ENCODE results near the gene GPX4. TPM values are rescaled to one million over a fixed set of nuclear protein-coding genes. Genes with fewer than 3 reads are reported as not detected.
"Not testable (repeated sequence)": the region's sequence is repeated elsewhere in the genome, so short reads cannot be mapped to it uniquely, and the experiment has no call there.

Gene GPX4
- total RNA-seq, 1 donor from 2014 or later, result 752 TPM

DNA sequence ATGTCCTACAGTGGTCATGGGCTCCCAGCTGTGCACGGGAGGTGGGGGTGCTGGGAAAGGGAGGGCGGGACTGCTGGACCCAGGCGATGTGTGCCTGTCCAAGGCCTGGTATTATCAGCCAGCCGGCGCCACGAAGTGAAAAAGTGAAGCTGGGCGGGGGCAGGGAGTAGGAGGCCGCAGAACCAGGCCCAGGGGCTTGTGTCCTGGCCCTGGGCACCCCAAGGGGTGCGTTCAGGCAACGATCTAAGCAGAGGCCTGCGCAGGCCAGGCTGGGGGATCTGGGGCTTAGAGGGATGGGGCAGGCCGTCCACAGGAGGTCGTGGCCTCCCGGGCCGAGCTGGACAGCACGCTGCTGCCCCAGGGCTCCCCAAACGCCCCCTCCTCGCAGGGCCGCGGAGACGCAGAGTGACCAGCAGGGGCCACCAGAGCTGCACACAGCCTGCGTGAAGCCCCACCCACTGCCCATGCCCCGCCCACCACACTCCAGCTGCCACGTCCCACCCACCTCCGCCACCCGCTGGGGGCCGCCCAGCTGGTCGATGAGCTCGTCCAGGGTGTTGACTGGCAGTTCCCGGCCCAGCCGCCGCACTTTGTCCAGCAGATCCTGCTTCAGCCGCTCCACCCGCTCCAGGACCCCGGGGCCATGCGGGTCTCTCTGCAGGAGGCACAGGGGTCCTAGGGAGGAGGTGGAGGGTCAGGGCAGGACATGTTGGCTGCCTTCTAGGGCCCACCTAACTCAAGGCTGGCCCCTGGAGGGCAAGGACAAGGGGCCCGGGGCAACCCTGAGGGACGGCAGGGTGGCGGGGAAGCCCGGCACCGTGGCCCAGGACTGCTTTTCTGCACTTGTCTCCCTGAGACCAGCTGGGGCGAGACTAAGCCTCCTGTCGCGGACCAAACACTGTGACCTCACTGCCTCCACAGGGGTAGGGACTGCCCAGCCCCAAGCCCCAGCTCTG lies 9.5 kb downstream of the GPX4 start:
- DNase-seq (ENCODE audit: extremely low read depth, low read depth, low spot score), result no peak

DNA sequence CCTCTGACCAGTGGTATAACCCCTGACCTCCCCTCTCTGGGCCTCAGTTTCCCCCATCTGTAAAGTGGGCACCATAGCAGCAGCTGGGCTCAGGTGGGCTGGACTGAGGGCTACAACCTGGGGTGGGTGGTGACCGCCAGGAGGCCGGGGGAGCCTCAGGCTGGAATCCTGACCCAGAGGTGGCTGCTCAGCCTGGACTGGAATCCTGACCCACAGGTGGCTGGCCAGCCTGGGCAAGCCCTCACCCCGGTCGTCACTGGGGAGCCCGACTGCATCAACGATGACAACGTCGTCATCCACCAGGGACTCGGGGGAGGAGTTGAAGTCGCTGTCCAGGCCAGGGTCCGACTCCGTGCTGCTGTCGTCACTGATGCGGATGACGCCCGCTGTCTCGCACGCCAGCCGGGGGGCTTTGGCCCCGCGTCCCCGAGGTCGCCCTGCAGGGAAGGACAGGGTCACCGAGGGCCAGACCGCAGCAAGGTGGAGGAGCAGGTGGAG lies 10.2 kb downstream of the GPX4 start:
- no peak for DNase-seq (ENCODE audit: extremely low read depth, low read depth, low spot score)

DNA sequence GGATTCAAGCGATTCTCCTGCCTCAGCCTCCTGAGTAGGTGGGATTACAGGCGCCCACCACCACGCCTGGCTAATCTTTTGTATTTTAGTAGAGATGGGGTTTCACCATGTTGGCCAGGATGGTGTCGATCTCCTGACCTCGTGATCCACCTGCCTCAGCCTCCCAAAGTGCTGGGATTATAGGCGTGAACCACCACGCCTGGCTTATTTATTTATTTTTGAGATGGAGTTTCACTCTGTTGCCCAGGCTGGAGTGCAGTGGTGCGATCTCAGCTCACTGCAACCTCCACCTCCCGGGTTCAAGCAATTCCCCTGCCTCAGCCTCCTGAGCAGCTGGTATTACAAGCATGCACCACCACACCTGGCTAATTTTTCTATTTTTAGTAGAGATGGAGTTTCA lies 10.9 kb downstream of the GPX4 start:
- not testable (repeated sequence) for DNase-seq (ENCODE audit: extremely low read depth, low read depth, low spot score)

DNA sequence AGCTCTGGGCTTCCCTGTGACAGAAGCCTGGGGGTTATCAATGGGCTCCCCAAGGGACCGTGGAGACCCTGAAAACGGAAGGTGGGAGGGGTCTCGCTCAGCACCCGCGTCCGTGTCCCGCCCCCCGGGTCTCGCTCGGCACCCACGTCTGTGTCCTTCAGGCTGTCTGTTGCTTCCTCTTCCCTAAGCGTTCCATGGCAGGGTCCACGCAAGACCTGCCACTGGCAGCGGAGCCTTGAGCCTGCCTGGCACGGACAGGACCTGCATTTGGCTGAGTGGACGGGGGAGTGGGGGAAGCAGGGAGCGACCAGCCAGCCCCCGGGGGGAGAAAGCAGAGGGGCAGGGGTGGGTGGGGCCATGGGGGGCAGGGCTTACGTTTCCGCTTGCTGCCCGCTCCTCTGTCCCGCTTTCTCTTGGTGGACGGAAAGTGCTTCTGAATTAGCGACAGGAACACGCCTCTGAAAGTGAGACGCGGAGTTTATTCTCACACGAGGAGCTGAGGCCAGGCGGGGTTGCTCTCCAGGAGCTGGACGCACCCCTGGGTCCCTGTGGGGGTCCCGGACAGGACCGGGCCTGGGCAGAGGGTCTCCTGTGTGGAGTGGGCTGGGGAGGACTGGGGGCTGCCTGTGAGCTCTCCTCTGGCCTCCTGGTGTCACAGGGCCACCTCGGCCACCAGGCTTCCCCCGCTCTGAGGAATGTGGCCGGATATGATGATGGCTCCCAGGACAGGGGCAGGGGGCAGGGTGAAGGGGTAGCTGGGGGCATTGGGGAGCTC lies 12.0 kb downstream of the GPX4 start:
- DNase-seq (ENCODE audit: extremely low read depth, low read depth, low spot score), result no peak

DNA sequence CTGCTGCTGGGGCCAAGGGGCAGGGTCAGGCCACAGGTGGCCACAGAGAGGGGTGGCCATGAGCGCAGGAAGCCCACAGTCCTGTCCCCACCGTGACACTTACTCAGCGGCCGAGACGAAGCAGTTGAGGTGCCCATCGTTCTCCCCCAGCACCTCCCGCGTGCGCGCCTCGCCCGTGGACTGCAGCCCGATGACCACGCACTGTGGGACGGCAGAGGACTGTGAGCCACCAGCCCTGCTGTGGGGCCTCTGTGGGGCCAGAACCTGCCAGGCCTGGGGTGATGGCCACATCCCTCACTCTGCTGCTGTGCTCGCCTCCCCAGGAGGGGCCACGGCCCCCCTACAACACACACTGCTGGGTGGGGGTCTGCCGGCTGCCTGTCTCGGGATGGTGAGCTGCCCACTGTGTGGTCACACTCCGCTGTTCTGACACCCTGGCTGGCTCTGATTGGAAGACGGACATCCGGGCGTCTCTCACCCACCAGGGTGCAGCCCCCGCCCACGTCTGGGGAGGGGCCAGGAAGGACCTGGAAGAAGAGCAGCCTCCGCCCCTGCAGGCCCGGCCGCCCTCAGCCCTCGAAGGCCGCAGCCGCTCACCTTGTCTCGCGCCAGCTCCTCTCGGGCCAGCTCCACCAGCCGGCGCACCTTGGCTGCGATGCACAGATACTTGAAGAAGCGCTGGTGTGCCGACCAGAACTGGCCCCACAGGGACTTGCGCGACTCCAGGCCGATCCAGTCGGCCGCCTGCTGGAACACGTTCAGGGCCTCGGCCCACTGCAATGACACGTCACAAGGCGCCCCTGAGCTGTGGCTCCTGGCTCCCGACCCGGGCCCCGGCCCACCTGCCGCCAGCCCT lies 13.2 kb downstream of the GPX4 start:
- DNase-seq (ENCODE audit: extremely low read depth, low read depth, low spot score), result no peak

DNA sequence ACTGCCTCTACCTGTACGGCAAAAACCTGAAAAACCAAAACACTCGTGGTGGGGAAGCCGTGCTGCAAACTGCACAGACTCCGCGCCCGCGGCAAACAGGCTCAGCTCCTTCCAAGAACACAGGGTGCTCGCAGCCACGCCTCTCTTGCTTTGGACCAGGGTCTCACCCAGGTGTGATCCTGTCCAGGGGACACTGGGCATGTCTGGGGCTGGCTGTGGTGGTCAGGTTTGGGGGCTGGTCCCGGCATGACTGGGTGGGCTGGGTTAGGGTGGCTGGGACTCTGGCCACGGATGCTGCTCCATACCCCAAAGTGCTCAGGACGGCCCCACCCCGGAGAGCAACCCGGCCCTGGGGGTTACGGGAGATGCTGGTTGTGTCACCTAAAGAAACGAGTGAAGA lies 13.9 kb downstream of the GPX4 start:
- no peak for DNase-seq (ENCODE audit: extremely low read depth, low read depth, low spot score)

DNA sequence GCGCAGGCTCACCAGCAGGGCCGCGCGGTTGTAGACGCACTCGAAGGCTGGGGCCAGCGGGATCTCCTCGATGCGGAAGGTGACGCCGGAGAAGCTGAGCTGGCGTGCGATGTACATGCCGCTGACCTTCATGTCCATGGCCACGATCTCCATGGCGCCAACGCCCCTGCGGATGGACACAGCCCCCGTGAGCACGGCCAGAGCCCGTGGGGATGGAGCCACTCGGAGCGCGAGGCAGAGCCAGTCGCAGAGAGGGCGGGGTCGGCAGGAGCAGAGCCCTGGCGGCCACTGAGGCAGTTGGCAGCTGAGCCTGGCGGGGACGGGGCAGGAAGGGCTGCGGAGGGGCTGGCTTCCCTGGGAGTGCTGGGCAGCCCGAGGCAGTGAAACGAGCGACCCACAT lies 15.2 kb downstream of the GPX4 start:
- no peak for DNase-seq (ENCODE audit: extremely low read depth, low read depth, low spot score)

DNA sequence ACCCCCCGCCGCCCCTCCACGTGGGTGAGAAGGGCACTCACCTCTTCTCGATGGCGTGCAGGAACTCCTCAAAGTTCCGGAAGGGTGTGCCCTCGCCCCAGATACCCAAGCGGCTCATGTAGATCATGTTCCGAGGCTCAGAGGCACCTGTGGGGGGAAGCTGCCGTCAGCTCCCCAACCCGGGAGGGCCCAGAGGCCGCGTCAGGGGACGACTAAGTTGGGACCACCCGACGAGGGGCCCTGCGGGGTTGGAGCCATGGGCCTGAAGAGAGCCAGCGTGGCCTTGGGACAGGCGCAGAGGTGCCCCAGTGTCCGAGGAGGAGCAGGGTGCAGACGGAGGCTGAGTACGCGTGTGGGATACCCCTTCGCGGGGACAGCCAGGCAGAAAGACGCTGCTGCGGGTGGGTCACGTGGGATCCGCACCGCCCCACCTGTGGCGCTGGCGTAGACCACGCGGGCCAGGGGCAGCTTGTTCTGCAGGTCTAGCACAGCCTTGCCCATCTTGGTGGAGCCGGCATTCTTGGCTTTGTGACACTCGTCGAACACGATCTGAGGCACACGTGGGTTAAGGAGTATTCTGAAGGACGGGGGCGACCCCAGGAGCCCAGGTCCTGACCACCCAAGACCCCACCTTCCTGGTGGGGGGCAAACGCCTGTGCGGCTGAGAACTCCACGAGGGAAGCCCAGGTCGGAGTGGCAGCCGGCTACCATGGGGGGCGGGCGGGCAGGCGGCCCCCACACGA lies 15.9 kb downstream of the GPX4 start:
- DNase-seq (ENCODE audit: extremely low read depth, low read depth, low spot score), result no peak

DNA sequence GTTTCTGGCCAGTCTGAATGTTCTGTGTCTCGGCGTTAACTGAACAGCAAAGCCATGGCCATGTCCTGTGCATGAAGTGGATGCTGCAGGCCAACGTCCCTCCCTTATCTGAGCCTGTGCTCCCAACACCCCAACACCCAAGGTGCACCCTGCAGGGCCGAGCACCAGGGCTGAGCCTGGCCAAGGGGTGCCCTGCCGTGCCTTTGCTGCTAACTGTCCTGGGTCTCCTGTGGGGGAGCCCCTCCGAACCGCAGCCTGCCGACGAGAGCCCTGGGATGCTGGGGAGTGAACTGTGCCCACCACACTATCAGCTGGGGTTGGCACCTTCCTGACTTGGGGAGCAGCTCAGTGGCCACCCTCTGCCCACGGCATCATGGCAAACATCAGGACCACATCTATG lies 17.6 kb downstream of the GPX4 start:
- DNase-seq (ENCODE audit: extremely low read depth, low read depth, low spot score), result no peak

DNA sequence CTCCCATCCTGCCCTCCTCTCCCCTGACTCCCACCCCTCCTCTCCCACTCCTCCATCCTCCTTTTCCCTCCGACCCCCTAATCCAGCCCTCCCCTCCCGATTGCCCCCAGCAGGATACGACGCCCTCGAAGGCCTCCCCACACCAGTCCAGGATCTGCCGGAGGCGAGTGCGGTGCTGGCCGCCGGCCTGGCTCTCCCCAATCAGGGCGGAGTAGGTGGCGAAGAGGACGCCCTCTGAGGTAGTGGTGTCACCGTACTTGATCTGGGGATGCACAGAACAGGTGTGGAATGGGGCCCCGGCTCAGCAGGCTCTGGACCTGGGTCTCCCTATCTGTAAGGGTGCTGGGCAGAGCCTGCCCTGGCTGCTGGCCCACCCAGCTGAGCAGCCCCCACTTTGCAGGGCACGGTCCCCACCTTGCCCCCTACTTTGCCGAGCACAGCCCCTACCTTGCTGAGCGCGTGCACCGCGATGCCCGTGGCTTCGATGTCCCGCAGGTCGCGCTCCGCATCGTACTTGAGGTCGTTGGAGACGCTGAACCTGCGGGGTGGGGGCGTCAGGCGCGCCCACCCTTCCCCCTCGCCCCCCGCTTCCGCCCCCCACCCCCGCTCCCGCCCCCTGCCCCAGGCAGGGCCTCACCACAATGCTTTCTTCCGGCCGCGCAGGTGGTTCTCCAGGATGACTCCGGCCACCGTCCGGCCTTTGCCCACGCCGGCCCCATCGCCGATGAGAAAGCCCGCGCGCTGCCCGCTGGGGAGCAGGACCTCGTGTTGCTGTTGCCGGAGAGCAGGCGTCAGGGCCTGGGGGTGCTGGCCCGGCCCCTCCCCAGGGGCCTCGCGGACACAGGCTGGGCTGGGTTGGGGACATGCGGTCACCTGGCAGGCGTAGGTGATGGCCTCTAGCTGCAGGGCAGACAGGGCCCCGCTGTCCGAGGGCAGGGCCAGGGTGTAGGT lies 18.5 kb downstream of the GPX4 start:
- DNase-seq (ENCODE audit: extremely low read depth, low read depth, low spot score), result no peak

DNA sequence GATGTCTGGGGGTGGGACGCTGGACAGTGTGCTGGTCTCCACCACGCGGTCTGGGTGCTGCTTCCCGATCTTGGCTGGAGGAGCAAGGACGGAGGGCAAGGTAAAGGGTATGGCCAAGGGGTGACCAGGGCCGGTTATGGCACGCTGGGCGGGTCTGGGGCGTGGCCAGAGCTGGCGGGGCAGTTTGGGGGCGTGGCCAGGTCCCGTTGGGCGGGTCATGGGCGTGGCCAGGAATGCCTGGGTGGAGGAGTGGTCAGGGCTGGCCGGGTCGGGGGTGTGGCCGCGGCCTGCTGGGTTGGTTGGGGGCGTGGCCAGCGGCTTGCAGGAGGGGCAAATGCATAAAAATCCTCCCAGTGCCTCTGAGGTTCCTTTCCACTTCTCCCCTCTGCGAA lies 19.2 kb downstream of the GPX4 start:
- no peak for DNase-seq (ENCODE audit: extremely low read depth, low read depth, low spot score)

DNA sequence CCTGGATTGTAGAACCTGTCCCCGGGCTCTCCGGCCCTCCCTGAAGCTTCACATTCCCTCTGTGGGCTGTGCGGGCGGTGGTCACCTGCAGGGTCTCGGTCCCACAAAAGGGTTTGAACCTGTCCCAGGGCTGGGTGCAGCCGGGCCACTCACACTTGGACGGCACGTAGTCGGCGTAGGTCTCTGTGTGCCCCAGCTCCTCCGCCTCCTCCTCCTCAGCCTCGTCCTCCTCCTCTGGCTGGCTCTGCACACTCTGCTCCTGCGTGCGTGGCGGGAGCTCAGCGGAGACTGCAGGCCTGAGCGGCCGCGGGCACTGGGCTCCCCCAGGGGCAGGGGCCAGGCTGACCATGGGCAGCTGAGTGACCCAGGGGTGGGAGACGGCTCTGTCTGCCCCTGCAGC lies 19.6 kb downstream of the GPX4 start:
- DNase-seq (ENCODE audit: extremely low read depth, low read depth, low spot score), result no peak

DNA sequence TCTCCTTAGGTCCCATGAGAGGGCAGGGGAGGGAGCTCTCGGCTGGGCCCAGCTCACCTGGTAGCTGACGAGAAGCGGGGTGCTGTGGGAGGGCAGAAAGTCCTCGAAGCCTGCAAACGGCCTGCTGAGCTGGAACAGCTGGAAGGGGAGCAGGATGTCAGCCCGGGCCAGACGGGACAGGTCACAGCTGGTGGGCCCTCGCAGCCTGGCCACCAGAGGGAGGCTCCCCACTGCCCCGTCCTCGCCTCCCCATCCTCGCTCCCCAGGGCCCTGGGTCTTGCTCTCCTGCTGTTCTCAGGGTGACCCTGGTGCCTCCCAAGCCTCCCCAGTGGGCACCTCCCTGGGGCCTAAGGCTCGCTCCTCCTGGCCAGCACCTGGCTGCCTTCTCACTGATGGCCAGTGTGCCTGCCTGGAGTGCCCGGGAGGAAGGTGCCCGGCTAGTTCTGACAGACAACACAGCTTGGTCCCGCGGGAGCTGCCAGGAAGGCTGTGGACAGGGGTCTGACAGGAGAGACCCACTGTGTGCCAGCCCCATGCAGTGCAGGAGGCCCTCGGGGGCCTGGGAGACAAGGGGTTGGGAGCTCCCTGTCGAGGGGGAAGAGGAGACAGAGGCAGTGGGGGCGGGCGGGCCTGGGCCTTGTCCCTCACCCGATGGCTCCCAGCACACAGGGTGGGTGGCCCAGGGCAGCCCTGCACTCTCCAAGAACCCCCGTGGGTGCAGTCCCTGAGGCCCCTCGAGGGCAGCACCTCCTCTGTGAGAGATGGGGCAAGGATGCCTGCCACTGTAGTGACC lies 20.3 kb downstream of the GPX4 start:
- no peak for DNase-seq (ENCODE audit: extremely low read depth, low read depth, low spot score)

DNA sequence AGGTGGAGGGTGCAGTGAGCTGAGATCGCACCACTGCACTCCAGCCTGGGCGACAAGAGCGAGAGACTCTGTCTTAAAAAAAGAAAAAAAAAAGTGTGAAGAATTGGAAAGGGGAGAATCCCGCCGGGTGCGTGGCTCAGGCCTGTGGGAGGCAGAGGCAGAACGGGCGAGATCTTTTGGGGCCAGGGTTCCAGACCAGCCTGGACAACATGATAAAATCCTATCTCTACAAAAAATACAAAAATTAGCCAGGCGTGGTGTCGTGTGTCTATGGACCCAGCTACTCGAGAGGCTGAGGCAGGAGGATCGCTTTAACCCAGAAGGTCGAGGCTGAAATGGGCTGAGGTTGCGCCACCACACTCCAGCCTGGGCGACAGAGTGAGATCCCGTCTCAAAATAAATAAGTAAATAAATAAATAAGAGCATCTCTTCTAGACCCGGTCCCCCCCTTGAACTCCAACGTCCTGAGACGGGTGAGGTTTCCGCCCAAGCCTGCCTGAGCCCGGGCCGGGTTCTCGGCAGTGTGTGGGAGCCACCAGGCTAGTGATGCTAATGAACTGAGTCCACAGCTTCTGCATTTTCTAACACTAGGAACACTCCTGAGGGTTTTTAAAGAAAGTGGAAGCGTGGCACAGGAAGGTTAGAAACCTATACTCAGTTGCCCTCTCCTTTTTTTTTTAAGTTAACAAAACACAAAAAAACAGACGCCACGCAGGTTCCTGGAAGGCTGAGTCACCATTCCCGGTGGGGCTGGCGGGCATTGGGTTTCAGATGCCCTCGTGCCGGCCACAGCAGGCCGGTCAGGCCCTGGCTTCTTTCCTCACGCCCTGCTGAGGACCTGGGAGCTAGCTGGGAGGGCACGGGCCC lies 22.0 kb downstream of the GPX4 start:
- no peak for DNase-seq (ENCODE audit: extremely low read depth, low read depth, low spot score)

DNA sequence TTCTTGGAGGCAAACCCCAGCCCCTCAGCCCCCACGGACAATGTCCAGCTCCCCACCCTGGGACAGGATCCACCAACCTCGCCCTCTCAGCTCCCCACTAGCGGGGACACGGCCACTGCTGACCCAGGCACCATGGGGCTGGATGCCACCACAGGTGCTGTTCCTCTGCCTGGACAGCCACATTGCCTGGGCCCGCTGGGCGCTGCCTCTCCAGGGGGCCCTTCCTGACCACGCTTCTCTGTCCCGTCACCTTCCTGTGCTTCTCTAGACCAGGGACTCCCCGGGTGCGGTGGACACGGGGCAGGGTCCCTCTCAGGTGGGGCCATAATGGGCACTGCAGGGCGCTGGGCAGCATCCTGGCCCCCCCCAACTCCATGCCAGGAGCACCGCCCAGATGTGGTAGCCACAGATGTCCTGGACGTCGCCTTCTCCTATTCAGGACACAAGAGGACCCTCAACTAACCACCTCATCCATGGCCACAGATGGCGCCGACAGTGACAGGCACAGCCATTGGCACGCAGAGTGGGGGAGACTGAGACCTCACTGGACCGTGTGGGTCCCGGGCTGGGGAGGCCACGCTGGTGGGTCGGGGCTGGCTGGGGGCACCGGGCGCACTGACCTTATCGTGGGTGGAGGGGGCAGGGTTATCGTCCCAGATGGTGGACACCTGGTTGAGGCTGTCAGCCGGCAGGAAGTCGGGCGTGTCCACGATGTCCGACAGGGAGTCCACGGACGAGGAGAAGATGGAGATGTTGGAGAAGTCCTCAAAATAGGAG lies 23.4 kb downstream of the GPX4 start:
- DNase-seq (ENCODE audit: extremely low read depth, low read depth, low spot score), result no peak

DNA sequence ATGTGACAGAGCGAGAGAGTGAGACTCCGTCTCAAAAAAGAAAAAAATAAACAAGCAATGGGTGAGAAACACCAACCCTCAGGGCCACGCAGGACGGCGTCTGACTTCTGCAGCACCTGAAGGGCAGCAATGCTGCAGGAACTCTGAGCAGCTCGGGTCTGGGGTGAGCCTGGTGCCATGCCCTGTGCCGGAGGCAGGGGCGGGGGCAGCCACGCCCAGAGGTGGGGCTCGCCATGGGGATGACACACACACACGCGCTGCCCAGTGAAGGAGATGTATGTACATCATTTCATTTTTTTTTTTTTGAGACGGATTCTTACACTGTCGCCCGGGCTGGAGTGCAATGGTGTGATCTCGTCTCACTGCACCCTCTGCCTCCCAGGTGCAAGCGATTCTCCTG lies 24.3 kb downstream of the GPX4 start:
- DNase-seq (ENCODE audit: extremely low read depth, low read depth, low spot score), result no peak

DNA sequence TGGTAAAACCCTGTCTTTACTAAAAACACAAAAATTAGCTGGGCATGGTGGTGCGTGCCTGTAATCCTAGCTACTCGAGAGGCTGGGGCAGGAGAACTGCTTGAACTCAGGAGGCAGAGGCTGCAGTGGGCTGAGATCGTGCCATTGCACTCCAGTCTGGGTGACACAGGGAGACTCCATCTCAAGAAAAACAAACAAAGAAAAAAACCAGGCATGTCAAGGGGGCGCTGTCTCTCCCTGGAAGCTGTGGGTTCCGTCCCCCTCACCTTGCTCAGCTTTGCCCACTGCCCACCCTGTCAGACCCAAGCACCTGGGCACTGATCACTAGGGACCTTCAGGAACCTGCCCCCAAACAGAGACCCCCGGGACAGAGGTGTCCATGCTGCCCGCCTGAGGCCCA lies 25.3 kb downstream of the GPX4 start:
- not testable (repeated sequence) for DNase-seq (ENCODE audit: extremely low read depth, low read depth, low spot score)

Measured in glomerular endothelial cell (primary cell).